MM.1S (cell line): ENCODE measurements around the gene HS6ST1.

Source experiments
- DNase-seq: peaks from one replicate; pipeline ENCODE4 v3.0.0-alpha.2; 2015
- H2AFZ ChIP-seq: fragments of 300-600 bp; sonication (generic); 2 replicates; pipeline ENCODE4 v1.6.0; 2016; ENCODE audit warnings: antibody characterized with exemption, low read length
- H3F3A ChIP-seq: fragments of 300-600 bp; sonication (generic); 2 replicates; pipeline ENCODE4 v1.6.1; 2016; ENCODE audit warnings: mild to moderate bottlenecking, antibody characterized with exemption, low read length, moderate library complexity, mixed read lengths; ENCODE audit not compliant: insufficient read depth
- H3K27ac ChIP-seq: fragments of 300-600 bp; sonication (generic); 2 replicates; pipeline ENCODE4 v1.5.1; 2016; ENCODE audit warnings: mild to moderate bottlenecking, low read length
- H3K27me3 ChIP-seq: fragments of 300-600 bp; sonication (generic); replicated peaks from 2 replicates; pipeline ENCODE4 v1.6.0; 2016; ENCODE audit warnings: low read length; ENCODE audit not compliant: insufficient read depth
- H3K36me3 ChIP-seq: fragments of 300-600 bp; sonication (generic); replicated peaks from 2 replicates; pipeline ENCODE4 v1.6.1; 2016; ENCODE audit warnings: mild to moderate bottlenecking, low read length, mixed read lengths; ENCODE audit not compliant: insufficient read depth
- H3K4me1 ChIP-seq: fragments of 300-600 bp; sonication (generic); 2 replicates; pipeline ENCODE4 v1.6.1; 2016; ENCODE audit warnings: low read length, mixed read lengths
- H3K4me2 ChIP-seq: fragments of 300-600 bp; sonication (generic); 2 replicates; pipeline ENCODE4 v1.6.0; 2016; ENCODE audit warnings: low read depth, low read length
- H3K4me3 ChIP-seq: fragments of 300-600 bp; sonication (generic); 2 replicates; pipeline ENCODE4 v1.5.1; 2016; ENCODE audit warnings: low read length, mixed read lengths
- H3K79me2 ChIP-seq: fragments of 300-600 bp; sonication (generic); 2 replicates; pipeline ENCODE4 v1.6.1; 2016; ENCODE audit warnings: mixed run types, low read length, mixed read lengths
- H3K9ac ChIP-seq: fragments of 300-600 bp; sonication (generic); 2 replicates; pipeline ENCODE4 v1.6.1; 2016; ENCODE audit warnings: low read length, mixed read lengths
- H3K9me2 ChIP-seq: fragments of 300-600 bp; sonication (generic); replicated peaks from 2 replicates; pipeline ENCODE4 v1.6.1; 2016; ENCODE audit warnings: mild to moderate bottlenecking, low read length, mixed read lengths; ENCODE audit not compliant: insufficient read depth
- H3K9me3 ChIP-seq: fragments of 300-600 bp; sonication (generic); replicated peaks from 2 replicates; pipeline ENCODE4 v1.6.1; 2016; ENCODE audit warnings: mild to moderate bottlenecking, low read length, mixed read lengths; ENCODE audit not compliant: insufficient read depth
- H4K20me1 ChIP-seq: fragments of 300-600 bp; sonication (generic); 2 replicates; pipeline ENCODE4 v1.6.1; 2016; ENCODE audit warnings: mild to moderate bottlenecking, low read length, moderate library complexity, mixed read lengths; ENCODE audit not compliant: insufficient read depth
- CTCF ChIP-seq: fragments of 300-600 bp; sonication (generic); IDR thresholded peaks from 2 replicates; pipeline ENCODE4 v1.5.1; 2016; ENCODE audit warnings: antibody characterized with exemption, low read length, mixed read lengths
- EZH2 ChIP-seq: fragments of 300-600 bp; sonication (generic); optimal IDR thresholded peaks from 2 replicates; pipeline ENCODE3; 2017; ENCODE audit warnings: low read depth, mild to moderate bottlenecking, antibody characterized with exemption, low read length, mixed read lengths
- EZH2phosphoT487 ChIP-seq: fragments of 300-600 bp; sonication (generic); IDR thresholded peaks from 2 replicates; pipeline ENCODE4 v1.6.1; 2018; ENCODE audit warnings: antibody characterized with exemption, low read length

The HS6ST1 gene

GRCh38 chr2:128219891-128220290 is 98.8 kb downstream of the HS6ST1 start:
- Histone ChIP-seq H3K36me3 (no peaks in the 10 kb centered on the region), H3K27me3 (no peaks in the 10 kb centered on the region), H3K27ac (no peak overlapping the region), H3F3A (no peaks in the 10 kb centered on the region), H2AFZ (no peak overlapping the region), H3K4me1 (no peaks in the 10 kb centered on the region), H3K79me2 (no peaks in the 10 kb centered on the region), H3K9ac (no peak overlapping the region), H4K20me1 (no peaks in the 10 kb centered on the region), H3K4me3 (no peak overlapping the region), H3K9me2 (no peaks in the 10 kb centered on the region), H3K4me2 (no peak overlapping the region), H3K9me3 (no peaks in the 10 kb centered on the region)
- TF ChIP-seq EZH2 (no peak), EZH2phosphoT487 (no peak), CTCF (no peak)
- no peak for DNase-seq

- H4K20me1 ChIP-seq: no peaks in the 10 kb centered on the region
- TF ChIP-seq EZH2phosphoT487 (no peak), EZH2 (no peak), CTCF (no peak)
- no peak overlapping the region for H3K4me3 ChIP-seq
- no peaks in the 10 kb centered on the region for H3K27me3 ChIP-seq
- H3F3A ChIP-seq: no peaks in the 10 kb centered on the region
- H3K36me3 ChIP-seq: no peaks in the 10 kb centered on the region
- no peaks in the 10 kb centered on the region for H3K9me3 ChIP-seq
- H3K4me1 ChIP-seq: no peaks in the 10 kb centered on the region
- H3K4me2 ChIP-seq: no peak overlapping the region
- no peak for DNase-seq
- H3K9me2 ChIP-seq: no peaks in the 10 kb centered on the region
- no peak overlapping the region for H3K27ac ChIP-seq
- no peak overlapping the region for H2AFZ ChIP-seq
- no peak overlapping the region for H3K9ac ChIP-seq
- H3K79me2 ChIP-seq: no peaks in the 10 kb centered on the region
Measured at GRCh38 chr2:128217671-128218070, 101.0 kb downstream of the HS6ST1 start.

GRCh38 chr2:128215897-128216642 is 102.6 kb downstream of the HS6ST1 start:
- Histone ChIP-seq H4K20me1 (no peaks in the 10 kb centered on the region), H3K36me3 (no peaks in the 10 kb centered on the region), H3K9me3 (no peaks in the 10 kb centered on the region), H3K4me1 (no peaks in the 10 kb centered on the region), H2AFZ (no peak overlapping the region), H3K27me3 (no peaks in the 10 kb centered on the region), H3K79me2 (no peaks in the 10 kb centered on the region), H3K9me2 (no peaks in the 10 kb centered on the region), H3F3A (no peaks in the 10 kb centered on the region), H3K4me2 (no peak overlapping the region), H3K27ac (no peak overlapping the region), H3K9ac (no peak overlapping the region), H3K4me3 (no peak overlapping the region)
- TF ChIP-seq EZH2 (no peak), EZH2phosphoT487 (no peak), CTCF (no peak)
- no peak for DNase-seq
